ENCODE data around the gene PCK1. TPM values are rescaled to one million over a fixed set of nuclear protein-coding genes. Genes with fewer than 3 reads are reported as not detected.

PCK1 gene
- total RNA-seq, 1 donor from 2014 or later = not detected

DNA sequence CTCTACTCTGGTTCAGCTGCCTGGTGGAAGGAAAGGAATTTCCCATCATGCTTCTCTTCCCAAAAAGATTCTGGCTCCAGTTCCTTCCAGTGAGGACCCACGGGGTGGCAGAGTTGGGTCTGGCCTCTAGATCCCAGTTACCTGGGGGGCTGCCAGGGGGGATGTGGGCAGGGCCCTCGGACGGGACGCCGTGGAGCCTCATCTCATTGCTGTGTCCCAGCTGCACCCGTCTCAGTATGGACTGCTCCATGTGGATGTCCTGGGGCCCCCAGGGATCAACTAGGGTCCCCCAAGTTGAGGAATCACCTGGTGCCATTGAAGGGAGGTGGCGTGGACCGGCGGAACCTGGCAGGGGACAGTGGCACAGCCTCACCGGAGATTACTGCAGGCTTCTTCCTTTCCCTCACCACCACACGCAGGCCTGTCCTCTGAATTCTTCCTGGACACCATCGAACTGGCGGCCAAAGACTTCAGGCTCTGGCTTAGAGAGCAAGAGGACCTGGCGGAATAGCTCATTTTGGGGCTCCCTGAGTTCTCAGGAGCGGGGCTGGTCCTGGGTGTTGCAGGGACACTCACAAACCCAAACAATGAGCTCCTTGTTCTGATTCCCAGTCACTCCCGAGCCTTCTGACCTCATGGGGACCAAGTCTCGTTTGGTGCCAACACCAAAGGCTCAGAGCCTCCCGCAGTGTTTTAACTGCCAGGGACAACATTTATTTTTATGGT, 50.8 kb downstream of the PCK1 start:
- Histone ChIP-seq H3K9me3 (no peaks in the 10 kb centered on the region), H3K27ac (no peak overlapping the region), H3K4me1 (no peaks in the 10 kb centered on the region), H3K4me3 (no peak overlapping the region), H3K36me3 (no peaks in the 10 kb centered on the region), H3K27me3 (ENCODE audit: low read depth) (peaks cover 8% of the 10 kb centered on the region)
- ATAC-seq (no peak), DNase-seq (peak; percentile 27)
- intact Hi-C loops (cut with DNase I) = no loop called here
- TF ChIP-seq, protein P1, sequence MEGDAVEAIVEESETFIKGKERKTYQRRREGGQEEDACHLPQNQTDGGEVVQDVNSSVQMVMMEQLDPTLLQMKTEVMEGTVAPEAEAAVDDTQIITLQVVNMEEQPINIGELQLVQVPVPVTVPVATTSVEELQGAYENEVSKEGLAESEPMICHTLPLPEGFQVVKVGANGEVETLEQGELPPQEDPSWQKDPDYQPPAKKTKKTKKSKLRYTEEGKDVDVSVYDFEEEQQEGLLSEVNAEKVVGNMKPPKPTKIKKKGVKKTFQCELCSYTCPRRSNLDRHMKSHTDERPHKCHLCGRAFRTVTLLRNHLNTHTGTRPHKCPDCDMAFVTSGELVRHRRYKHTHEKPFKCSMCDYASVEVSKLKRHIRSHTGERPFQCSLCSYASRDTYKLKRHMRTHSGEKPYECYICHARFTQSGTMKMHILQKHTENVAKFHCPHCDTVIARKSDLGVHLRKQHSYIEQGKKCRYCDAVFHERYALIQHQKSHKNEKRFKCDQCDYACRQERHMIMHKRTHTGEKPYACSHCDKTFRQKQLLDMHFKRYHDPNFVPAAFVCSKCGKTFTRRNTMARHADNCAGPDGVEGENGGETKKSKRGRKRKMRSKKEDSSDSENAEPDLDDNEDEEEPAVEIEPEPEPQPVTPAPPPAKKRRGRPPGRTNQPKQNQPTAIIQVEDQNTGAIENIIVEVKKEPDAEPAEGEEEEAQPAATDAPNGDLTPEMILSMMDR (IDR thresholded peaks at IDR 0.05) = no peak

- Histone ChIP-seq H3K27me3 (ENCODE audit: low read depth) (peaks cover 8% of the 10 kb centered on the region), H3K36me3 (no peaks in the 10 kb centered on the region), H3K27ac (no peak overlapping the region), H3K4me3 (no peak overlapping the region), H3K4me1 (no peaks in the 10 kb centered on the region), H3K9me3 (no peaks in the 10 kb centered on the region)
- ATAC-seq = no peak
- no peak for DNase-seq
- intact Hi-C loops (cut with DNase I) = no loop called here
- TF ChIP-seq, protein P1 (IDR thresholded peaks at IDR 0.05) = no peak
Measured at GRCh38 chr20:57612436-57612835, 51.5 kb downstream of the PCK1 start.

DNA sequence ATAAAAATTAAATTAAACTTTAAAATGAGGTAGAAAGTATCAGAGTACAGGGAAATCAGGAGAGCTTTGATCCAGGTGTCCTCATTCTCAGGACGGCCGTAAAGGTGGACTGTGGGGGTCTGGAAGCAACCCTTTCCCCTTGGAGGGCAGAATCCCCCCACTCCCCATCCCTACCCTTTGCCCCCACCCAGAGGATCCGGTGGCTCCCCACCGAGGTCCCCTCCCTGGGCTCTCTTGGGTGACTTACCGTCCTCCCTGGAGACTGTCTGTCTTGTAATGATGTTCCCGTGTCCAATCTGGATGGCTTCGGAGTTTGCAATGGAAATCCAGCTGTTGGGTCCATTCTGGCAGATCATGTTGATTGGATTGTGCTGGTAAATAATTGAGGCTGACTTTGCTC, 52.0 kb downstream of the PCK1 start:
- no peaks in the 10 kb centered on the region for H3K9me3 ChIP-seq
- peak; percentile 20 for DNase-seq
- no peak for ATAC-seq
- H3K27me3 ChIP-seq (ENCODE audit: low read depth) = peaks cover 8% of the 10 kb centered on the region
- intact Hi-C loops (cut with DNase I) = no loop called here
- no peaks in the 10 kb centered on the region for H3K4me1 ChIP-seq
- H3K4me3 ChIP-seq = no peak overlapping the region
- TF ChIP-seq, protein P1 (IDR thresholded peaks at IDR 0.05) = no peak
- H3K27ac ChIP-seq = no peak overlapping the region
- H3K36me3 ChIP-seq = no peaks in the 10 kb centered on the region

DNA sequence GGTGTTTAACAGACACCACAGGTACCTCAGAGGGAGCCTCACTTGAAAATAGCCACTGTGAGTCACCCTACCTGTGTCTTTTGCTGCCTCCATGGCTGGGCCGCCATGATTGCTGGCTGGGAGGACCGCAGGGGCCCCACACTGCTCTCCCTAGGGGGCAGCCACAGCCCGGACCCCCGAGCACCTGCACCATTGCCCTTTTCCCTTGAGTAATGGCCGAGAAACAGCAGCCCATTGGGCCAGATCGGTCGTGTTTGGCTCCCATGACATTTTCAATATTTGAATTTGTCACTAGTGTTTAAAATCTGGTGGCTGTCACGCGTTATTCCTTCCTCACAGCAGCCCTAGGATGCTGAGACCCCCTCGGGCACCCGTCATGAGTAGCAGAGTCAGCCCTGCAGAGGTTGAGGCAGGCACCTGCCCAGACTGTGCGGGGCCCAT, 52.6 kb downstream of the PCK1 start:
- no peak overlapping the region for H3K27ac ChIP-seq
- TF ChIP-seq, protein P1 (IDR thresholded peaks at IDR 0.05) = no peak
- no peaks in the 10 kb centered on the region for H3K9me3 ChIP-seq
- peaks cover 8% of the 10 kb centered on the region for H3K27me3 ChIP-seq (ENCODE audit: low read depth)
- peak; percentile 18 for DNase-seq
- no peaks in the 10 kb centered on the region for H3K36me3 ChIP-seq
- peaks cover 4% of the 10 kb centered on the region for H3K4me1 ChIP-seq
- intact Hi-C loops (cut with DNase I) = no loop called here
- no peak for ATAC-seq
- H3K4me3 ChIP-seq = no peak overlapping the region

DNA sequence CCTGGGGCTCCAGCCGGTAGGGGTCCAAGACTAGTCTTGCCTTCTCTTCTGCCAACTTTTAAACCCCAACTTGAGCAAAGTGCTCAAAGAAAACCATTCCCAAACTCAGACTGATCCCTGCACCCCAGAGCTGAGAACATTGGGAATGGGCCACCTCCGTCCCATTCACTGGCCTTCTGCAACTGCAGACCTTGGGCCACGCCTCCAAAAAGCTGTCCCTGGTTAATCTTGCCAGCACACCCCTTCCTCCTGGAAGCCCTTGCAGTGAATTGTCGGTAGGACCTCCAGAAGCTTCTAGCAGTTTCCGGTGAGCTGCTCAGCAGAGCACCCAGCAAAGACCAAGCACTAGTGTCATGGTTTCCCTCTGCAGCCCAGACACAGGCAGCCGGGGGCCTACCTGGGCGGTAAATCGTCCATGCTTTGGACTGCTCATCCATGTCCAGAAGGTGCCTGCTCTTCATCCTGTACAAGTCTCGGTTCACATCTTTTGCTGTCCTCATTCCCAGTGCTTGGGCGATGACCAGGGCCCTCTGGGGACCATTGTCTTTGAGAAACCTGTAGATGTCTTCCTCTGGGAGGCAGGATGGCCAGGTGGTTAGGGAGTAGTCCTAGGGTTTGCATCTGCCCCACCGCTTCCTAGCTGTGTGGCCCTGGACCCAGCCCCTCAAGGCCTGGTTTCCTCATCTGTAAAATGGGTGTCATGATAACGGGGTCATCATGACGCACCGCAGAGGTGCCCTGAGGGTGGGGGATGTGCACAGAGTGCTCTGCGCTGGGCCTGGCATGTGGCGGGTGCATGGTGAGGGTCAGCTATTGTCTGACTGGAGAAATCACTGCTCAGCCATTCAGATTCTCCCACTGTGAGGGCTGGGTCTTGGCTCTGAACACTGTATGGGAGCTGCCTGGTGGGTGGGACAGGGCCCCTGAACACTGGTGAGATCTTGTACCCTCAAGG, 53.9 kb downstream of the PCK1 start:
- H3K36me3 ChIP-seq = no peaks in the 10 kb centered on the region
- no peak overlapping the region for H3K4me3 ChIP-seq
- no peak overlapping the region for H3K27ac ChIP-seq
- peaks cover 8% of the 10 kb centered on the region for H3K27me3 ChIP-seq (ENCODE audit: low read depth)
- ATAC-seq (no peak), DNase-seq (no peak)
- H3K4me1 ChIP-seq = peaks cover 5% of the 10 kb centered on the region
- H3K9me3 ChIP-seq = no peaks in the 10 kb centered on the region
- TF ChIP-seq, protein P1 (IDR thresholded peaks at IDR 0.05) = no peak
- intact Hi-C loops (cut with DNase I) = no loop called here

Data from lower lobe of right lung (tissue), 2 donors.